Endothelial cell of umbilical vein (primary cell): Measurements from ENCODE around the gene CACNA1A. TPM values are rescaled to one million over a fixed set of nuclear protein-coding genes. Genes with fewer than 3 reads are reported as not detected.

Experiments
- BruUV-seq: library from RNA; stranded (reverse); fragments of 400-500 nt; replicated peaks from 2 replicates; lab custom pipeline; 2021; lab: Mats Ljungman, UMichigan
- CTCF ChIA-PET: fragments of 300-600, 350-600 bp; sonication (Branson Sonifier 250); formaldehyde crosslinking; loops from one replicate; lab custom pipeline; 2021; ENCODE audit warnings: antibody characterized with exemption, inconsistent platforms; lab: Charles Lee
- POLR2A ChIA-PET: fragments of 300-600, 350-600 bp; sonication (Branson Sonifier 250); formaldehyde crosslinking; loops from one replicate; lab custom pipeline; 2021; ENCODE audit warnings: antibody characterized with exemption, inconsistent platforms; lab: Charles Lee
- DNase-seq: peaks from one replicate; pipeline ENCODE4 v3.0.0-alpha.2; 2011; ENCODE audit warnings: low read depth, low spot score
- FAIRE-seq: peaks from 2 replicates; lab custom pipeline; 2011; peaks lifted over from hg19 to GRCh38; lab: Jason Lieb, UNC
- H2AFZ ChIP-seq: 2 replicates; pipeline ENCODE4 v1.6.0; 2012; ENCODE audit warnings: low read depth, low read length, control low read depth, inconsistent platforms
- H3K27ac ChIP-seq: 2 replicates; pipeline ENCODE4 v1.5.1; 2011; ENCODE audit warnings: low read depth, mild to moderate bottlenecking, control low read depth, low read length, moderate library complexity; ENCODE audit not compliant: insufficient read depth
- H3K27me3 ChIP-seq, 2 experiments: 2 replicates each; pipeline versions ENCODE4 v1.6.0 to v1.6.1; 2011; ENCODE audit warnings: low read length in 2 of 2, mixed read lengths in 1 of 2; ENCODE audit not compliant: control insufficient read depth in 2 of 2, insufficient read depth in 2 of 2
- H3K36me3 ChIP-seq, 2 experiments: 2 replicates in 1 of 2; 3 replicates in 1 of 2; pipeline ENCODE4 v1.5.1; 2011; ENCODE audit warnings: low read length in 2 of 2, mild to moderate bottlenecking in 1 of 2, moderate library complexity in 1 of 2; ENCODE audit not compliant: control insufficient read depth in 2 of 2, insufficient read depth in 2 of 2; ENCODE audit errors: extremely low read depth in 1 of 2
- H3K4me1 ChIP-seq: 3 replicates; pipeline ENCODE4 v1.5.1; 2011; ENCODE audit warnings: mild to moderate bottlenecking, low read length; ENCODE audit not compliant: control insufficient read depth, insufficient read depth; ENCODE audit errors: extremely low read depth
- H3K4me2 ChIP-seq: 2 replicates; pipeline ENCODE4 v1.6.1; 2011; ENCODE audit warnings: low read length, control low read depth, mixed read lengths; ENCODE audit not compliant: insufficient read depth
- H3K4me3 ChIP-seq, 3 experiments: fragments of 200-600 bp in 1 of 3; sonication (generic), shearing (Covaris generic) in 1 of 3; replicated peaks in 1 of 3; 2 replicates each; pipeline ENCODE4 v1.5.1; 2011 to 2016; ENCODE audit warnings: control low read depth in 3 of 3, low read length in 3 of 3, mild to moderate bottlenecking in 2 of 3, inconsistent platforms in 1 of 3, low read depth in 1 of 3, moderate library complexity in 1 of 3; ENCODE audit not compliant: insufficient read depth in 1 of 3
- H3K79me2 ChIP-seq: 2 replicates; pipeline ENCODE4 v1.6.0; 2012; ENCODE audit warnings: low read length, inconsistent platforms; ENCODE audit not compliant: control insufficient read depth, insufficient read depth
- H3K9ac ChIP-seq: replicated peaks from 2 replicates; pipeline ENCODE3; 2011; ENCODE audit warnings: low read length, control low read depth; ENCODE audit not compliant: insufficient read depth; ENCODE audit errors: extremely low read depth
- H3K9me1 ChIP-seq: replicated peaks from 3 replicates; pipeline ENCODE4 v1.6.0; 2011; ENCODE audit warnings: mild to moderate bottlenecking, low read length; ENCODE audit not compliant: control insufficient read depth, insufficient read depth; ENCODE audit errors: extremely low read depth
- H3K9me3 ChIP-seq: replicated peaks from 2 replicates; pipeline ENCODE4 v1.5.1; 2012; ENCODE audit warnings: low read length, inconsistent platforms; ENCODE audit not compliant: control insufficient read depth, insufficient read depth
- H4K20me1 ChIP-seq: replicated peaks from 2 replicates; pipeline ENCODE3; 2011; ENCODE audit warnings: mild to moderate bottlenecking, low read length; ENCODE audit not compliant: control insufficient read depth, insufficient read depth; ENCODE audit errors: extremely low read depth
- CTCF ChIP-seq, 2 donors: IDR thresholded peaks; 1 replicate in 1 of 2; 2 replicates in 1 of 2; pipeline ENCODE4 v1.5.1; 2011; ENCODE audit warnings: low read length in 2 of 2, mild to moderate bottlenecking in 2 of 2, moderate library complexity in 2 of 2, control low read depth in 1 of 2, inconsistent platforms in 1 of 2, low read depth in 1 of 2; ENCODE audit not compliant: insufficient read depth in 1 of 2; ENCODE audit errors: extremely low read depth in 1 of 2
- EZH2 ChIP-seq: IDR thresholded peaks from 2 replicates; pipeline ENCODE4 v1.6.1; 2012; ENCODE audit warnings: borderline replicate concordance, low read depth, mild to moderate bottlenecking, moderate library complexity, low read length, inconsistent platforms; ENCODE audit not compliant: severe bottlenecking
- FOS ChIP-seq: IDR thresholded peaks from 2 replicates; pipeline ENCODE4 v1.6.1; 2011; ENCODE audit warnings: mild to moderate bottlenecking, low read length, moderate library complexity, borderline replicate concordance; ENCODE audit not compliant: insufficient read depth
- GATA2 ChIP-seq: IDR thresholded peaks from 2 replicates; pipeline ENCODE4 v1.7.0; 2011; ENCODE audit warnings: low read depth, mild to moderate bottlenecking, moderate library complexity, mixed read lengths, low read length; ENCODE audit not compliant: insufficient read length, insufficient read depth
- JUN ChIP-seq: IDR thresholded peaks from 2 replicates; pipeline ENCODE4 v1.6.1; 2011; ENCODE audit warnings: borderline replicate concordance, low read depth; ENCODE audit not compliant: insufficient read length, insufficient read depth
- MYC ChIP-seq: IDR thresholded peaks from one replicate; pipeline ENCODE4 v1.6.1; 2011; ENCODE audit warnings: mild to moderate bottlenecking, low read depth, low read length
- POLR2A ChIP-seq: IDR thresholded peaks from 2 replicates; pipeline ENCODE4 v1.6.1; 2012; ENCODE audit warnings: low read depth, mild to moderate bottlenecking, control low read depth, low read length
- POLR2AphosphoS5 ChIP-seq: IDR thresholded peaks from 2 replicates; pipeline ENCODE4 v1.6.1; 2012; ENCODE audit warnings: low read depth, mild to moderate bottlenecking, control low read depth, low read length, moderate library complexity; ENCODE audit not compliant: insufficient read depth
- dilution Hi-C: fragments of 300-500 bp; cut with MboI; formaldehyde crosslinking; loops from one replicate; pipeline ENCODE4 v1.15.0; 2019; ENCODE audit warnings: low sequenced_read_pairs; ENCODE audit not compliant: extremely low pct_ligation_motif_present
- intact Hi-C: fragments of 100-400 bp; cut with micrococcal nuclease; formaldehyde crosslinking; loops from one replicate; pipeline ENCODE4 v1.10.0; 2022
- polyA plus RNA-seq, 4 experiments: library from polyadenylated mRNA; depleted of rRNA in 3 of 4; stranded (reverse) in 3 of 4; unstranded in 1 of 4; fragments of >200 nt; gene quantifications; 2 replicates each; pipeline versions ENCODE4 v1.2.1 to v1.2.3, GENCODE V29; 2011 to 2012; ENCODE audit warnings: missing spikeins in 1 of 4
- total RNA-seq: library from RNA; stranded (reverse); gene quantifications from 2 replicates; pipeline ENCODE4 v1.2.3, GENCODE V29; 2021
- TF ChIP-seq, protein P1 (sequence below): IDR thresholded peaks from 2 replicates; pipeline ENCODE4 v1.6.1; 2011; ENCODE audit not compliant: insufficient read depth, insufficient read length

Gene CACNA1A
- total and polyA plus RNA-seq, 2 donors (not counting 3 experiments of a cell fraction or from before 2014, with no cell fraction given) = 0.17 to 0.38 TPM

- Histone ChIP-seq H3K9ac (no peak overlapping the region), H2AFZ (no peak overlapping the region), H3K27me3 (no peaks in the 10 kb centered on the region), H3K9me1 (no peaks in the 10 kb centered on the region), H3K4me3 (no peak overlapping the region), H3K9me3 (no peaks in the 10 kb centered on the region), H3K4me2 (no peak overlapping the region), H3K4me1 (no peaks in the 10 kb centered on the region), H4K20me1 (no peaks in the 10 kb centered on the region), H3K27ac (no peak overlapping the region), H3K79me2 (no peaks in the 10 kb centered on the region), H3K36me3 (no peaks in the 10 kb centered on the region)
- TF ChIP-seq POLR2A (no peak), JUN (no peak), MYC (no peak), CTCF (IDR thresholded peaks at IDR 0.05; ENCODE audit: extremely low read depth in 1 of 2, insufficient read depth in 1 of 2, low read depth in 1 of 2, low read length in 2 of 2) (no peak), GATA2 (no peak), POLR2AphosphoS5 (no peak), EZH2 (no peak), FOS (no peak)
- TF ChIP-seq, protein P1, sequence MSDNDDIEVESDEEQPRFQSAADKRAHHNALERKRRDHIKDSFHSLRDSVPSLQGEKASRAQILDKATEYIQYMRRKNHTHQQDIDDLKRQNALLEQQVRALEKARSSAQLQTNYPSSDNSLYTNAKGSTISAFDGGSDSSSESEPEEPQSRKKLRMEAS = no peak
- CTCF ChIA-PET = interaction anchor here (1.1 kb wide), 1 partner anchor 261 kb away, joined by 3 read pairs; no protein-coding TSS in a partner anchor
- no peak for DNase-seq
- no TSS peak for BruUV-seq
- POLR2A ChIA-PET = no interaction called here
- no peak for FAIRE-seq
- dilution Hi-C loops = no loop called here
- intact Hi-C loops = no loop called here
Observed at GRCh38 chr19:13539332-13539731, 33.1 kb upstream of the CACNA1A start.
